NB4 (cell line): ENCODE data around the gene TLCD5.

ENCODE experiments used
- MYC ChIP-seq: IDR thresholded peaks from 2 replicates; pipeline ENCODE4 v1.6.1; 2011; ENCODE audit warnings: low read depth, low read length
- POLR2A ChIP-seq: IDR thresholded peaks from 2 replicates; pipeline ENCODE4 v1.6.1; 2011; ENCODE audit warnings: mild to moderate bottlenecking; ENCODE audit not compliant: insufficient read length; ENCODE audit errors: extremely low read depth
- TF ChIP-seq, protein P1 (sequence below): IDR thresholded peaks from one replicate; pipeline ENCODE4 v1.5.1; 2012; ENCODE audit warnings: low read depth, low read length
- TF ChIP-seq, protein P2 (sequence below): IDR thresholded peaks from 2 replicates; pipeline ENCODE4 v1.6.1; 2011; ENCODE audit warnings: low read depth, low read length

DNA sequence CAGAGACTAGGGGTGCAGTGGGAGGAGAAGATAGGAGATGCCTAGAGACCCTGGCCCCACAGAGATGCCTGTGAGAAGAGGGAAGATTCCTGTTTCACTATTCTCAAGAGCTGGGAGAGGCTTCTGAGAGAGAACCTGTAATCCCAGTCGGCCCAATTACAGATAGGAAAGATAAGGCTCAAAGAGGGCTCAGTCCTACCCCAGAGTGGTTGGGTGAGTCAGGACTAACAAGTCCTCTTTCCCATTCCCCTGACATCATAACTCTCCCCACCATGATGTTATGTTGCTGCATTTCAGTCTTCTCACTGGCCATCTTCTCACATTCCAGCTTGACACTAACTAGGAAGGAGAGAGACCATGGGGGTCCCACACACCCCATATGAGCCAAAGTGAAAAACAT, 29.0 kb downstream of the TLCD5 start:
- TF ChIP-seq, protein P1, sequence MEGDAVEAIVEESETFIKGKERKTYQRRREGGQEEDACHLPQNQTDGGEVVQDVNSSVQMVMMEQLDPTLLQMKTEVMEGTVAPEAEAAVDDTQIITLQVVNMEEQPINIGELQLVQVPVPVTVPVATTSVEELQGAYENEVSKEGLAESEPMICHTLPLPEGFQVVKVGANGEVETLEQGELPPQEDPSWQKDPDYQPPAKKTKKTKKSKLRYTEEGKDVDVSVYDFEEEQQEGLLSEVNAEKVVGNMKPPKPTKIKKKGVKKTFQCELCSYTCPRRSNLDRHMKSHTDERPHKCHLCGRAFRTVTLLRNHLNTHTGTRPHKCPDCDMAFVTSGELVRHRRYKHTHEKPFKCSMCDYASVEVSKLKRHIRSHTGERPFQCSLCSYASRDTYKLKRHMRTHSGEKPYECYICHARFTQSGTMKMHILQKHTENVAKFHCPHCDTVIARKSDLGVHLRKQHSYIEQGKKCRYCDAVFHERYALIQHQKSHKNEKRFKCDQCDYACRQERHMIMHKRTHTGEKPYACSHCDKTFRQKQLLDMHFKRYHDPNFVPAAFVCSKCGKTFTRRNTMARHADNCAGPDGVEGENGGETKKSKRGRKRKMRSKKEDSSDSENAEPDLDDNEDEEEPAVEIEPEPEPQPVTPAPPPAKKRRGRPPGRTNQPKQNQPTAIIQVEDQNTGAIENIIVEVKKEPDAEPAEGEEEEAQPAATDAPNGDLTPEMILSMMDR = no peak
- TF ChIP-seq POLR2A = no peak
- TF ChIP-seq, protein P2, sequence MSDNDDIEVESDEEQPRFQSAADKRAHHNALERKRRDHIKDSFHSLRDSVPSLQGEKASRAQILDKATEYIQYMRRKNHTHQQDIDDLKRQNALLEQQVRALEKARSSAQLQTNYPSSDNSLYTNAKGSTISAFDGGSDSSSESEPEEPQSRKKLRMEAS = no peak
- no peak for TF ChIP-seq MYC
